ENCODE results near the gene HAUS6. TPM values are rescaled to one million over a fixed set of nuclear protein-coding genes. Genes with fewer than 3 reads are reported as not detected.
"Not testable (repeated sequence)": the region's sequence is repeated elsewhere in the genome, so short reads cannot be mapped to it uniquely, and the experiment has no call there.

Gene HAUS6
- total RNA-seq, 2 donors from 2014 or later, result 27.8 to 38.0 TPM

DNA sequence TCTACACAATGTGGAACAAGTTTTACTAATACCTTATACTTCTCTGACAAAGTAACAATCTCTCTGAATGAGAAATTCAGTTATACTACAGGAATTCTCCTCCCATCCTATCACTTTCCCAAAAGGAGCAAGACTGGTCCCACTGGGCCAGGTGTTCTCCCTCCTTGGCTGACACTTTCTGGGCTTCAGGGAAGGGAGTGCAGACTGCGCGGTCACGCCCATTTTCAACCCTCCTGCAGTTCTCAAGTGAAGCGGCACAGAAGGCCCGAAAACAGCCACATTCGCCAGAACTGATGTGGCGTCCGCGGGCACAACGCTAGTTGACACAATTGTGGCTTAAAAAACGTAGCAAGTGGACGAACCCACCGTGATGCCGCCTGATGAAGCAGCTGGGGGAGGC, 70.3 kb downstream of the HAUS6 start:
- Mint-ChIP-seq H3K4me3 (no peak overlapping the region), H3K4me1 (no peaks in the 10 kb centered on the region)

DNA sequence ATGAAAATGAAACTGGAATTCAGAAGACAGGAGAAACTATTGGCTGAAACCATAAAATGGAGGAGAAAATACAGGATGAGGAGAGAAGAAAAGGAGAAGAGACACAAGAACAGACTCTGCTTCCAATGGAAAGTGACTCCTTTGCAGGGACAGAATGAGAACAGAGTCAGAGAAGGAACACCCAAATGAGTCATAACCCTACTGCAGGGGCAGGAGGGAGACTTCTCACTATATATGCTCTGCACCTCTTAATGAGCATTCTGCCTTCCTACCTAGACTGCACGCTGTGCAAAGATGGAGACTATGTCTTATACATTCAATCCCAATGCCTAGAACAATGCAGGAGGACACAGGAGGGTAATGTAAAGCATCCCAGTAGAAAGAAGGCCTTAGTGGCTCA, 71.8 kb downstream of the HAUS6 start:
- Mint-ChIP-seq H3K4me1 (peaks cover 8% of the 10 kb centered on the region), H3K4me3 (no peak overlapping the region), H3K27me3 (peaks cover 22% of the 10 kb centered on the region), H3K9me3 (peaks cover 3% of the 10 kb centered on the region), H3K27ac (no peak overlapping the region), H3K36me3 (ENCODE audit: low read depth) (no peaks in the 10 kb centered on the region)
- ATAC-seq (replicated peaks), result peak; percentile 67

More for the DNA sequence above, 70.3 kb downstream of the HAUS6 start:
- ATAC-seq (replicated peaks), result no peak
- Mint-ChIP-seq H3K36me3 (ENCODE audit: low read depth) (no peaks in the 10 kb centered on the region), H3K27ac (no peak overlapping the region), H3K9me3 (no peaks in the 10 kb centered on the region), H3K27me3 (peaks cover 15% of the 10 kb centered on the region)

DNA sequence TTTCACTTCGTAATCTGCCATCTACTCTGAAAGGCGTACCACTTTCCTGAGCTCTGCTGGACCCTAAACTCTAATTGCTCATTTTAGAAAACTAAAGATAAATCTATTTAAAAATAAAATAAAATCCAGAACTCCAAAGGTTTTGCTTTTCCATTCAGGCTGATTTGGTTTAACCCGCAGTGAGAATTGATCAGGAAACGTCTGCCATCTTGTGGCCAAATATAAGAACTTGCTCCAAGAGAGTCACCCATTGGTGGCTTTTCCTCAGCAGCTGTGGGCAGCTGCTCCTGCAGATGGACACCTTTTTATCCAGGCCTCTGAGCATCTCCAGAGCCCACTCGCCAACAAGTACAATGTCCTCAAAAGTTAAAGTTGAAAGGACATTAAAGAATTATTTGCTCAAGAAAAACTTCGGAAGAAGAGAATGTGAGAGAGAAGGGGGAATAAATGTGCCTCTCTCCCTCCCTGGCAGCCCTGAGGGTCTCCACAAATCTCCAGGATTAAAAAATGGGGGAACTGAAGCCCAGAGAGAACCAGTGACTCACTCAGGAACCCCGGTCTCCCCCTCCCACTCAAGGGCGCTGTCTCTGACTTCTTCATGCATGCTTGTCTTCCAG, 73.8 kb downstream of the HAUS6 start:
- ATAC-seq (replicated peaks), result peak; percentile 57
- Mint-ChIP-seq H3K9me3 (peaks cover 3% of the 10 kb centered on the region), H3K4me1 (peaks cover 8% of the 10 kb centered on the region), H3K27ac (no peak overlapping the region), H3K27me3 (peaks cover 19% of the 10 kb centered on the region), H3K4me3 (no peak overlapping the region), H3K36me3 (ENCODE audit: low read depth) (no peaks in the 10 kb centered on the region)

DNA sequence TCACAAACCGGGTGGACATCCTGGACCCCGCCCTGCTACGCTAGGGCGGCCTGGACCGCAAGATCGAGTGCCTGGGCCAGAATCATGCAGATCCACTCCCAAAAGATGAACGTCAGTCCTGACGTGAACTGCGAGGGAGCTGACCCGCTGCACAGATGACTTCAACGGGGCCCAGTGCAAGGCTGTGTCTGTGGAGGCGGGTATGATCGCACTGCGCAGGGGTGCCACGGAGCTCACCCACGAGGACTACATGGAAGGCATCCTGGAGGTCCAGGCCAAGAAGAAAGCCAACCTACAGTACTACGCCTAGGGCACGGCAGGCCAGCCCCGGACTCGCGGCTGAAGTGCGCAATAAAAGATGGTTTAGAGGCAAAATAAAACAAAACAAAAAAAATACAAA, 74.9 kb downstream of the HAUS6 start:
- Mint-ChIP-seq H3K4me1 (peaks cover 8% of the 10 kb centered on the region), H3K27me3 (peaks cover 24% of the 10 kb centered on the region), H3K9me3 (peaks cover 3% of the 10 kb centered on the region), H3K36me3 (ENCODE audit: low read depth) (no peaks in the 10 kb centered on the region), H3K4me3 (no peak overlapping the region), H3K27ac (no peak overlapping the region)
- ATAC-seq (replicated peaks), result no peak

DNA sequence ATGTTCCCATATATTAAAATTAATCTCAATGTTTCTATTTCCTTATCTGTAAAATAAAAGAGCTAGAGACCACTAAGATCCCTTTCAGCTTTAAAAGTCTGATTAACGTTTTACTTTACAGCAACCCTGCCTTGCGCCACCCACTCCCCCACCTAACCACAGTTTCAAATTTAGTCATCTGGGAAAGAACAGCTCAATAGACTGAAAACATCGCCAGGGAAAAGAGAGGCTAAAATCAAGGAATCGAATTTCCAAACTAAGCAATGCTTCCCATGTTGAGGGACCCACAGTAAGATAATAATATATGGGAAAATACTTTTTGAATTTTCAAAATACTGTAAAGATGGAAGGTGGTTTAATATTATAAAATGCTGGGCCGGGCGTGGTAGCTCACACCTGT, 76.3 kb downstream of the HAUS6 start:
- H3K27me3 Mint-ChIP-seq, result peaks cover 25% of the 10 kb centered on the region
- H3K36me3 Mint-ChIP-seq (ENCODE audit: low read depth), result no peaks in the 10 kb centered on the region
- no peak overlapping the region for H3K4me3 Mint-ChIP-seq
- ATAC-seq (replicated peaks), result peak; percentile 54
- H3K27ac Mint-ChIP-seq, result peak overlapping the region; percentile 36
- peaks cover 8% of the 10 kb centered on the region for H3K4me1 Mint-ChIP-seq
- H3K9me3 Mint-ChIP-seq, result peaks cover 3% of the 10 kb centered on the region

DNA sequence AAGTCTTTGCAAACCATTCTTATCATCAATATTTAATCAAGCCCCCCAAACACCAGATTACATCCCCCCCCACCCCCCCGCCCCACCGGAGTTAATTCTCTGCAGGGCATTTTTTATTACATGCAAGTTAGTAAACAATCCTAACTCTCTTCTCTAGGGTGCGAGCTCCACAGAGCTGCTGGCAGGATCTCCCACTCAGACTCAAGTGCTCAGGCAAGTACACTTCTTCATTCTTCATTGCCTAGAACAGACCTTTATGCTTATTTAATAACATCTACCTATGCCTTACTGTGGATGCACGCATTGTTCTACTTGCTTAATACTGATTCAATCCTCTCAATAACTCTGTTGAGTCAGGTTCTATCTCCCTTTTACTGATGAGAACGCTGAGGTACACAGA, 79.6 kb downstream of the HAUS6 start:
- Mint-ChIP-seq H3K4me3 (no peak overlapping the region), H3K4me1 (peaks cover 8% of the 10 kb centered on the region), H3K27ac (no peak overlapping the region), H3K27me3 (peaks cover 20% of the 10 kb centered on the region), H3K36me3 (ENCODE audit: low read depth) (no peaks in the 10 kb centered on the region), H3K9me3 (peaks cover 3% of the 10 kb centered on the region)
- ATAC-seq (replicated peaks), result no peak

DNA sequence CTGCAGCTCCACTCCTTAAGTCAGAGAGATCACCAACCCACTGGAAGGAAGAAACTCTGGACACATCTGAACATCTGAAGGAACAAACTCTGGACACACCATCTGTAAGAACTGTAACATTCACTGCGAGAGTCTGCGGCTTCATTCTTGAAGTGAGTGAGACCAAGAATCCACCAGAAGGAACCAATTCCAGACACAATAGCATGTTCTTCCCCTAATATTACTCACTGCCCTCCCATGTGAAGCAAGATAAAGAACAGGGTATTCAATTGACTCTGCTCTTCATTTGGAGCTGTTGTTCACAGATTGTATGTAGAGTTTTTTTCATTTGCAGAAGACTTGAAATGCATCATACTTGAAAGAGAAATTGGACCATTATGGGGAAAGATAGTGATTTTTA, 80.5 kb downstream of the HAUS6 start:
- peak; percentile 78 for ATAC-seq (replicated peaks)
- H3K4me1 Mint-ChIP-seq, result peaks cover 8% of the 10 kb centered on the region
- H3K4me3 Mint-ChIP-seq, result no peak overlapping the region
- no peak overlapping the region for H3K27ac Mint-ChIP-seq
- no peaks in the 10 kb centered on the region for H3K36me3 Mint-ChIP-seq (ENCODE audit: low read depth)
- peaks cover 20% of the 10 kb centered on the region for H3K27me3 Mint-ChIP-seq
- peaks cover 3% of the 10 kb centered on the region for H3K9me3 Mint-ChIP-seq

DNA sequence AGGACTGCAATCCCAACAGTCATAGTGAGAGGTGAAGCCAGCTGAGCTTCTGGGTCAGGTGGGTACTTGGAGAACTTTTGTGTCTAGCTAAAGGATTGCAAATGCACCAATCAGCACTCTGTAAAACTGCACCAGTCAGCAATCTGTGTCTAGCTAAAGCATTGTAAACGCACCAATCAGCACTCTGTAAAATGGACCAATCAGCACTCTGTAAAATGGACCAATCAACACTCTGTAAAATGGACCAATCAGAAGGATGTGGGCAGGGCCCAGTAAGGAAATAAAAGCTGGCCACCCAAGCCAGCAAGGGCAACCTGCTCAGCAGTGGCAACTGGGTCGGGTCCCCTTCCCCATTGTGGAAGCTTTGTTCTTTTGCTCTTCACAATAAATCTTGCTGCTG, 81.1 kb downstream of the HAUS6 start:
- not testable (repeated sequence) for H3K4me3 Mint-ChIP-seq; H3K4me1 Mint-ChIP-seq; ATAC-seq (replicated peaks); H3K27ac Mint-ChIP-seq; H3K9me3 Mint-ChIP-seq; H3K36me3 Mint-ChIP-seq (ENCODE audit: low read depth)
- peaks cover 17% of the 10 kb centered on the region for H3K27me3 Mint-ChIP-seq

DNA sequence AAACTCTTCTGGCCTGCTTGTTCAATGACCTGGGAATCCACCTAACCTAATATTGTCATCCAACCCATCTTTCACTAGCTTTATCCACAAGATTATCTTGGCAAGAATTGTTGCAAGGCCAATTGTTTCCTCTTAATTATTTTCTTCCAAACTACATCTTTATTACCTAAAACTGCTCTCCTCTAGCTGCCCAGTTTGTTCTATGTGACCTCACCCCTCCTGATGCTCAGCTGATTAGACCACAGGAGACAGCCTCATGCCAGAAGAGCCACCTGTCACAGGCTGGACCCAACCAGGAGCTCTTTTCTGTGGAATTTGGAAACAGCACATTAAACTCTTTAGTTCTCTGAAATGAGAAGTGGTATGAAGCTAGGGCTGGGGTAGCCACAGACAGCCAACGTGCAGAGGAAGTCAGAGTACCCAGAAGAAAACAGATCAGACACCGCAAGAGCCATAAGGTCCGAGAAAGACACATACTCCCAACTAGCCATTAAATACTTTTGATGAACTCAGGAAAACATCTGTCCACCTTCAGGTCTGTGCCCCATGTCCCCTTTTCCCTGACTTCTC, 81.7 kb downstream of the HAUS6 start:
- peaks cover 13% of the 10 kb centered on the region for H3K27me3 Mint-ChIP-seq
- no peaks in the 10 kb centered on the region for H3K9me3 Mint-ChIP-seq
- no peaks in the 10 kb centered on the region for H3K4me1 Mint-ChIP-seq
- H3K36me3 Mint-ChIP-seq (ENCODE audit: low read depth), result no peaks in the 10 kb centered on the region
- no peak overlapping the region for H3K27ac Mint-ChIP-seq
- no peak for ATAC-seq (replicated peaks)
- H3K4me3 Mint-ChIP-seq, result no peak overlapping the region

DNA sequence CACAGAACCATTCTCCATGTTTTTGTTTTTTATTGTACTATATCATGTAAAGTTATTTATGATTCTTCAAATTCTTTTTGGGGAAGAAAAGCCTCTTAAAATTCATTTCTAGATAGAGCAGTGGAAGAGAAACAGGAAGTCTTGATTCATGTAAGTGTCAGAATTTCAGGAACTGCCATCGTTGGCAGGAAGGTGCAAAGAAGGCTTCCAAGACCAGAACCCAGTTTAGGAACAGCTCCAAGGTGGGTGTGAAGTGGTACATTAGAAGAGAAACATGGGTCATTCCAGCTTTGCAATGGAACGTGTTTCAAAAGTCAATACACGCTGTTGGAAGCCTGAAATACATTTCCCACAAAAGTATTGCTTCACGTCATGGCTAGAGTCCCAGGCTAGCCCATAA, 84.5 kb downstream of the HAUS6 start:
- no peak for ATAC-seq (replicated peaks)
- Mint-ChIP-seq H3K9me3 (no peaks in the 10 kb centered on the region), H3K4me3 (no peak overlapping the region), H3K27me3 (peaks cover 9% of the 10 kb centered on the region), H3K36me3 (ENCODE audit: low read depth) (no peaks in the 10 kb centered on the region), H3K4me1 (no peaks in the 10 kb centered on the region), H3K27ac (no peak overlapping the region)

DNA sequence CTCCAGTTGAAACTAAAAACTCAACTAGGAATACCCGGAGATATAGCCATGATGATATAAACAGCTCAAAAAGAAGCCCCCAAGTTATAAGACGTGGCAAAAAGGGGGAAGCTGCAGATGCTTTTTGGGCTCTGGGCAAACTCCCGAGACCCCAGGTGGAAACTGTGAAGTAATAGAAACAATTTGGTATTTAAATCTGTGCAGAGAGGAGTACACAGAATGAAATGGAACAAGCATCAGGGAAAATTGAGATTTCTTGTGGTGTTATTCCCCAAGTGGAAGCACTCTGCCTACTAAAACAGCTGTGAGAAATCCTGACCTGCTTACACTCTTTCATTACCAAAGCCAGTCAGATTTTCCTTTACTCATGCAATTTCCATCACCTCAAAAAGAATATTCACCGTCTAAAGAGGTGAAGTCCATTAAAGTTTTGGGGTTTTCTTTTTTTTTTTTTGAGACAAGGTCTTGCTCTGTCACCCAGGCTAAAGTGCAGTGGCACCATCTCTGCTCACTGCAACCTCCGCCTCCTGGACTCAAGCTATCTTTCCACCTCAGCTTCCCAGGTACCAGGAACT, 93.2 kb downstream of the HAUS6 start:
- H3K27ac Mint-ChIP-seq, result no peak overlapping the region

More for the DNA sequence above, 93.2 kb downstream of the HAUS6 start:
- Mint-ChIP-seq H3K36me3 (ENCODE audit: low read depth) (no peaks in the 10 kb centered on the region), H3K4me3 (no peak overlapping the region), H3K27me3 (no peaks in the 10 kb centered on the region), H3K9me3 (no peaks in the 10 kb centered on the region), H3K4me1 (no peaks in the 10 kb centered on the region)
- ATAC-seq (replicated peaks), result no peak

Other genes with a start within 250 kb of the HAUS6 start
- under 1 TPM in 1 of 2 donors, not detected in 1; 0.37 TPM for gene SAXO1, start 69.7 kb downstream of the HAUS6 start, total RNA-seq
- 10 to 100 TPM; 64.0 to 66.0 TPM for gene RRAGA, start 53.5 kb downstream of the HAUS6 start, total RNA-seq
- 100 to 1,000 TPM; 114 to 136 TPM for gene PLIN2, start 24.6 kb upstream of the HAUS6 start, total RNA-seq
- 10 to 100 TPM; 18.1 to 22.6 TPM for gene DENND4C, start 127.8 kb upstream of the HAUS6 start, total RNA-seq